Measurements from ENCODE around the gene ATP8A2.

ATP8A2 gene

GRCh38 chr13:25864936-25865335 lies 493.2 kb downstream of the ATP8A2 start:
- no peak for DNase-seq (ENCODE audit: low read depth)
- H3K4me3 ChIP-seq (ENCODE audit: low read depth, low read length): no peak overlapping the region
- no peak for TF ChIP-seq CTCF (conservative IDR thresholded peaks at IDR 0.05; ENCODE audit: low read depth, low read length)

- H3K4me3 ChIP-seq (ENCODE audit: low read depth, low read length): no peak overlapping the region
- TF ChIP-seq CTCF (conservative IDR thresholded peaks at IDR 0.05; ENCODE audit: low read depth, low read length): no peak
These were observed 493.6 kb downstream of the ATP8A2 start for GRCh38 chr13:25865391-25865790.

GRCh38 chr13:25867038-25867437 lies 495.3 kb downstream of the ATP8A2 start:
- DNase-seq (ENCODE audit: low read depth): no peak
- TF ChIP-seq CTCF (conservative IDR thresholded peaks at IDR 0.05; ENCODE audit: low read depth, low read length): no peak
- H3K4me3 ChIP-seq (ENCODE audit: low read depth, low read length): no peak overlapping the region

More at GRCh38 chr13:25865391-25865790, 493.6 kb downstream of the ATP8A2 start:
- DNase-seq (ENCODE audit: low read depth): no peak

- no peak for TF ChIP-seq CTCF (conservative IDR thresholded peaks at IDR 0.05; ENCODE audit: low read depth, low read length)
- no peak for DNase-seq (ENCODE audit: low read depth)
These were observed 496.7 kb downstream of the ATP8A2 start for GRCh38 chr13:25868490-25868889.

GRCh38 chr13:25869941-25870340 lies 498.2 kb downstream of the ATP8A2 start:
- TF ChIP-seq CTCF (conservative IDR thresholded peaks at IDR 0.05; ENCODE audit: low read depth, low read length): no peak

More at GRCh38 chr13:25868490-25868889, 496.7 kb downstream of the ATP8A2 start:
- no peak overlapping the region for H3K4me3 ChIP-seq (ENCODE audit: low read depth, low read length)

GRCh38 chr13:25871389-25872125 lies 499.8 kb downstream of the ATP8A2 start:
- H3K4me3 ChIP-seq (ENCODE audit: low read depth, low read length): no peak overlapping the region
- no peak for DNase-seq (ENCODE audit: low read depth)
- no peak for TF ChIP-seq CTCF (conservative IDR thresholded peaks at IDR 0.05; ENCODE audit: low read depth, low read length)

More at GRCh38 chr13:25869941-25870340, 498.2 kb downstream of the ATP8A2 start:
- no peak for DNase-seq (ENCODE audit: low read depth)
- no peak overlapping the region for H3K4me3 ChIP-seq (ENCODE audit: low read depth, low read length)

Measured in choroid plexus epithelial cell (primary cell).